ENCODE data around the gene MBD3L1.

The MBD3L1 gene

GRCh38 chr19:8881512-8881911 lies 49.3 kb downstream of the MBD3L1 start:
- H3K27me3 ChIP-seq (ENCODE audit: insufficient read depth, poor library complexity, severe bottlenecking) = no peaks in the 10 kb centered on the region

GRCh38 chr19:8884416-8884815 lies 52.2 kb downstream of the MBD3L1 start:
- no peak for DNase-seq (ENCODE audit: low read depth in 1 of 2, low spot score in 1 of 2)
- Histone ChIP-seq H3K27ac (replicated peaks) (no peak overlapping the region), H3K27me3 (ENCODE audit: insufficient read depth, poor library complexity, severe bottlenecking) (no peaks in the 10 kb centered on the region), H3K4me3 (replicated peaks; ENCODE audit: insufficient read depth, low read length) (no peak overlapping the region)
- no peak for TF ChIP-seq REST (IDR thresholded peaks at IDR 0.05; ENCODE audit: insufficient replicate concordance, low read depth)
- no peak for TF ChIP-seq POLR2AphosphoS5 (IDR thresholded peaks at IDR 0.05; ENCODE audit: low read depth)
- no peak for TF ChIP-seq CTCF (IDR thresholded peaks at IDR 0.05; ENCODE audit: insufficient read depth, low read length)
- TF ChIP-seq SPI1 (IDR thresholded peaks at IDR 0.05; ENCODE audit: borderline replicate concordance, low read depth) = no peak
- no peak for TF ChIP-seq GABPA (IDR thresholded peaks at IDR 0.05; ENCODE audit: low read depth)

More at GRCh38 chr19:8881512-8881911, 49.3 kb downstream of the MBD3L1 start:
- H3K4me3 ChIP-seq (replicated peaks; ENCODE audit: insufficient read depth, low read length) = no peak overlapping the region
- TF ChIP-seq POLR2AphosphoS5 (IDR thresholded peaks at IDR 0.05; ENCODE audit: low read depth) (no peak), SPI1 (IDR thresholded peaks at IDR 0.05; ENCODE audit: borderline replicate concordance, low read depth) (no peak), CTCF (IDR thresholded peaks at IDR 0.05; ENCODE audit: insufficient read depth, low read length) (no peak), REST (IDR thresholded peaks at IDR 0.05; ENCODE audit: insufficient replicate concordance, low read depth) (no peak), GABPA (IDR thresholded peaks at IDR 0.05; ENCODE audit: low read depth) (no peak)
- H3K27ac ChIP-seq (replicated peaks) = no peak overlapping the region
- DNase-seq (ENCODE audit: low read depth in 1 of 2, low spot score in 1 of 2) = no peak

- no peak for TF ChIP-seq GABPA (IDR thresholded peaks at IDR 0.05; ENCODE audit: low read depth)
- no peak for DNase-seq (ENCODE audit: low read depth in 1 of 2, low spot score in 1 of 2)
- no peak overlapping the region for H3K27ac ChIP-seq (replicated peaks)
- no peaks in the 10 kb centered on the region for H3K27me3 ChIP-seq (ENCODE audit: insufficient read depth, poor library complexity, severe bottlenecking)
- H3K4me3 ChIP-seq (replicated peaks; ENCODE audit: insufficient read depth, low read length) = no peak overlapping the region
Measured at GRCh38 chr19:8887364-8887763, 55.2 kb downstream of the MBD3L1 start.

GRCh38 chr19:8890260-8890659 lies 58.1 kb downstream of the MBD3L1 start:
- no peak for DNase-seq (ENCODE audit: low read depth in 1 of 2, low spot score in 1 of 2)

More at GRCh38 chr19:8890260-8890659, 58.1 kb downstream of the MBD3L1 start:
- Histone ChIP-seq H3K27me3 (ENCODE audit: insufficient read depth, poor library complexity, severe bottlenecking) (no peaks in the 10 kb centered on the region), H3K27ac (replicated peaks) (no peak overlapping the region), H3K4me3 (replicated peaks; ENCODE audit: insufficient read depth, low read length) (no peak overlapping the region)
- TF ChIP-seq POLR2AphosphoS5 (IDR thresholded peaks at IDR 0.05; ENCODE audit: low read depth) (no peak), REST (IDR thresholded peaks at IDR 0.05; ENCODE audit: insufficient replicate concordance, low read depth) (no peak), SPI1 (IDR thresholded peaks at IDR 0.05; ENCODE audit: borderline replicate concordance, low read depth) (no peak), GABPA (IDR thresholded peaks at IDR 0.05; ENCODE audit: low read depth) (no peak), CTCF (IDR thresholded peaks at IDR 0.05; ENCODE audit: insufficient read depth, low read length) (no peak)

Measured in HL-60 (cell line).